GM12878 (cell line): ENCODE measurements around the gene FNIP1. TPM values are rescaled to one million over a fixed set of nuclear protein-coding genes. Genes with fewer than 3 reads are reported as not detected.

ENCODE experiments used
- ATAC-seq: fragments of 200-7000 bp; cut with Tn5 transposase; 3 replicates; pipeline ENCODE4 v1.9.1; 2020; ENCODE audit warnings: mild to moderate bottlenecking, moderate library complexity
- BruUV-seq: library from RNA; stranded (reverse); fragments of 400-500 nt; replicated peaks from 2 replicates; lab custom pipeline; 2021; lab: Mats Ljungman, UMichigan
- CTCF ChIA-PET: fragments of 300-600 bp; sonication (Branson Sonifier 250); formaldehyde crosslinking; extraction: SDS; loops from one replicate; lab custom pipeline; 2021; ENCODE audit warnings: inconsistent platforms; lab: Yijun Ruan, JAX
- POLR2A ChIA-PET: fragments of 350-600 bp; formaldehyde crosslinking; extraction: SDS; loops from one replicate; lab custom pipeline; 2021; ENCODE audit warnings: inconsistent platforms; lab: Charles Lee
- RAD21 ChIA-PET: fragments of 300-600 bp; sonication (Branson Sonifier 250); formaldehyde crosslinking; loops from one replicate; lab custom pipeline; 2023; ENCODE audit warnings: antibody characterized with exemption; ENCODE audit not compliant: unreplicated experiment; lab: Charles Lee
- SMC1A ChIA-PET: fragments of 300-600 bp; sonication (Branson Sonifier 250); formaldehyde crosslinking; loops from one replicate; lab custom pipeline; 2023; ENCODE audit not compliant: unreplicated experiment, uncharacterized antibody; lab: Charles Lee
- DNase-seq: peaks from one replicate; pipeline ENCODE4 v3.0.0-alpha.2; 2011; ENCODE audit warnings: low read depth, low spot score
- FAIRE-seq: peaks from 3 replicates; lab custom pipeline; 2011; peaks lifted over from hg19 to GRCh38; lab: Jason Lieb, UNC
- H2AFZ ChIP-seq: 2 replicates; pipeline ENCODE4 v1.6.0; 2011; ENCODE audit warnings: low read depth, low read length, control low read depth; ENCODE audit not compliant: control insufficient read depth
- H3K27ac ChIP-seq: 2 replicates; pipeline ENCODE4 v1.5.1; 2011; ENCODE audit warnings: control low read depth; ENCODE audit not compliant: control insufficient read depth, insufficient read depth
- H3K27me3 ChIP-seq, 2 experiments: replicated peaks in 1 of 2; 2 replicates each; pipeline versions ENCODE4 v1.6.0 to v1.6.1; 2011; ENCODE audit warnings: low read length in 1 of 2; ENCODE audit not compliant: control insufficient read depth in 2 of 2, insufficient read depth in 2 of 2
- H3K36me3 ChIP-seq, 2 experiments: 2 replicates each; pipeline ENCODE4 v1.5.1; 2011; ENCODE audit warnings: low read length in 1 of 2; ENCODE audit not compliant: control insufficient read depth in 2 of 2, insufficient read depth in 2 of 2
- H3K4me1 ChIP-seq: 2 replicates; pipeline ENCODE4 v1.6.1; 2011; ENCODE audit warnings: mild to moderate bottlenecking, low read length, moderate library complexity, mixed read lengths; ENCODE audit not compliant: control insufficient read depth, insufficient read depth
- H3K4me2 ChIP-seq: 2 replicates; pipeline ENCODE4 v1.6.0; 2011; ENCODE audit warnings: control low read depth; ENCODE audit not compliant: control insufficient read depth, insufficient read depth
- H3K4me3 ChIP-seq: fragments of 200-600 bp; sonication (generic); 2 replicates; pipeline ENCODE4 v1.5.1; 2016
- H3K79me2 ChIP-seq: 2 replicates; pipeline ENCODE4 v1.6.0; 2011; ENCODE audit warnings: low read length; ENCODE audit not compliant: control insufficient read depth, insufficient read depth
- H3K9ac ChIP-seq: 2 replicates; pipeline ENCODE4 v1.8.0; 2011; ENCODE audit warnings: low read length, control low read depth, mixed read lengths; ENCODE audit not compliant: control insufficient read depth, insufficient read depth
- H3K9me3 ChIP-seq: replicated peaks from 3 replicates; pipeline ENCODE4 v1.5.1; 2011; ENCODE audit warnings: mild to moderate bottlenecking, low read length; ENCODE audit not compliant: control insufficient read depth, insufficient read depth
- H4K20me1 ChIP-seq: 2 replicates; pipeline ENCODE4 v1.6.0; 2011; ENCODE audit not compliant: control insufficient read depth, insufficient read depth
- BCL11A ChIP-seq: IDR thresholded peaks from 2 replicates; pipeline ENCODE4 v1.6.1; 2011; ENCODE audit warnings: low read depth, low read length
- CBX5 ChIP-seq: sonication (generic); IDR thresholded peaks from 2 replicates; pipeline ENCODE4 v1.6.1; 2016; ENCODE audit warnings: low read depth, moderate library complexity, mild to moderate bottlenecking, inconsistent platforms
- CREB1 ChIP-seq: IDR thresholded peaks from 2 replicates; pipeline ENCODE4 v1.6.1; 2012; ENCODE audit warnings: low read depth, mild to moderate bottlenecking, inconsistent platforms
- EGR1 ChIP-seq, 2 experiments: IDR thresholded peaks; 1 replicate in 1 of 2; 2 replicates in 1 of 2; pipeline ENCODE4 v1.6.1; 2011 to 2012; ENCODE audit warnings: low read depth in 2 of 2, low read length in 2 of 2, borderline replicate concordance in 1 of 2, mild to moderate bottlenecking in 1 of 2, moderate library complexity in 1 of 2
- ESRRA ChIP-seq: IDR thresholded peaks from 2 replicates; pipeline ENCODE4 v1.6.1; 2012; ENCODE audit warnings: mild to moderate bottlenecking, low read length, improper control_type of control experiment
- FOXM1 ChIP-seq: IDR thresholded peaks from 2 replicates; pipeline ENCODE4 v1.6.1; 2012; ENCODE audit warnings: low read depth, mild to moderate bottlenecking, inconsistent platforms, low read length, moderate library complexity
- GATAD2B ChIP-seq: fragments of 450-650 bp; conservative IDR thresholded peaks from 2 replicates; pipeline ENCODE4 v1.6.1; 2017; ENCODE audit warnings: low read depth, mild to moderate bottlenecking, moderate library complexity
- MEF2A ChIP-seq: IDR thresholded peaks from 2 replicates; pipeline ENCODE4 v1.6.1; 2011; ENCODE audit warnings: low read depth, mild to moderate bottlenecking, low read length, moderate library complexity; ENCODE audit not compliant: insufficient read depth
- MTA3 ChIP-seq: IDR thresholded peaks from 2 replicates; pipeline ENCODE4 v1.6.1; 2012; ENCODE audit warnings: low read length, inconsistent platforms, borderline replicate concordance
- NFIC ChIP-seq: IDR thresholded peaks from 2 replicates; pipeline ENCODE4 v1.6.1; 2012; ENCODE audit warnings: low read depth, mild to moderate bottlenecking, inconsistent platforms, low read length, moderate library complexity
- PAX8 ChIP-seq: fragments of 450-650 bp; IDR thresholded peaks from 2 replicates; pipeline ENCODE4 v1.6.1; 2017; ENCODE audit warnings: mild to moderate bottlenecking, moderate library complexity
- RAD51 ChIP-seq: fragments of 450-650 bp; IDR thresholded peaks from 2 replicates; pipeline ENCODE4 v1.6.1; 2016; ENCODE audit warnings: moderate library complexity, mild to moderate bottlenecking, inconsistent platforms
- RUNX3 ChIP-seq: IDR thresholded peaks from 2 replicates; pipeline ENCODE4 v1.6.1; 2012; ENCODE audit warnings: low read length, inconsistent platforms
- SUPT20H ChIP-seq: IDR thresholded peaks from 2 replicates; pipeline ENCODE4 v1.6.1; 2011; ENCODE audit warnings: low read depth, mild to moderate bottlenecking, low read length, moderate library complexity, borderline replicate concordance; ENCODE audit not compliant: control insufficient read depth
- TAF1 ChIP-seq: IDR thresholded peaks from 2 replicates; pipeline ENCODE4 v1.6.1; 2011; ENCODE audit warnings: mild to moderate bottlenecking, low read depth, low read length, borderline replicate concordance
- WGBS: methylation state at CpG from one replicate; pipeline ENCODE4 v1.1.6; 2016; ENCODE audit warnings: low lambda C conversion rate; ENCODE audit not compliant: insufficient replicate concordance, insufficient coverage; ENCODE audit errors: missing lambda C conversion rate; 5-methylcytosine and 5-hydroxymethylcytosine counted together
- in situ Hi-C: fragments of 300-500 bp; cut with MboI; formaldehyde crosslinking; loops from 9 replicates; pipeline ENCODE4 v1.14.3; 2018; ENCODE audit warnings: mixed read lengths
- intact Hi-C: fragments of 100-400 bp; cut with micrococcal nuclease; formaldehyde crosslinking; loops from one replicate; pipeline ENCODE4 v1.14.2; 2022; ENCODE audit not compliant: unreplicated experiment
- polyA plus RNA-seq, 11 experiments: library from polyadenylated mRNA; depleted of rRNA in 4 of 11; unstranded in 6 of 11; stranded (reverse) in 5 of 11; fragments of >200 nt; fragmentation: Nextera tagmentation in 4 of 11; fragmentation: Illumina TruSeq in 1 of 11; extraction: Ambion mirVana in 4 of 11; extraction: Trizol in 1 of 11; gene quantifications; 1 replicate in 1 of 11; 2 replicates in 10 of 11; pipeline versions ENCODE4 v1.2.1 to v1.2.3, GENCODE V29; 2011 to 2016; ENCODE audit warnings: inconsistent platforms in 2 of 11, missing spikeins in 2 of 11, low read depth in 1 of 11
- total RNA-seq, 4 experiments: library from RNA; depleted of rRNA in 3 of 4; stranded (reverse); fragments of >200 nt in 3 of 4; fragmentation: Illumina TruSeq in 1 of 4; extraction: Trizol in 1 of 4; gene quantifications; 2 replicates each; pipeline versions ENCODE4 v1.2.1 to v1.2.3, GENCODE V29; 2013 to 2021
- TF ChIP-seq, protein P1 (sequence below): fragments of 450-650 bp; IDR thresholded peaks from 2 replicates; pipeline ENCODE4 v1.6.1; 2017; ENCODE audit warnings: antibody characterized with exemption, mild to moderate bottlenecking, moderate library complexity

The FNIP1 gene
- total and polyA plus RNA-seq, 10 of the 15 experiments (the other 5 are each of a cell fraction or from before 2014, with no cell fraction given), result 4.3 to 18.0 (median 14.0) TPM

DNA sequence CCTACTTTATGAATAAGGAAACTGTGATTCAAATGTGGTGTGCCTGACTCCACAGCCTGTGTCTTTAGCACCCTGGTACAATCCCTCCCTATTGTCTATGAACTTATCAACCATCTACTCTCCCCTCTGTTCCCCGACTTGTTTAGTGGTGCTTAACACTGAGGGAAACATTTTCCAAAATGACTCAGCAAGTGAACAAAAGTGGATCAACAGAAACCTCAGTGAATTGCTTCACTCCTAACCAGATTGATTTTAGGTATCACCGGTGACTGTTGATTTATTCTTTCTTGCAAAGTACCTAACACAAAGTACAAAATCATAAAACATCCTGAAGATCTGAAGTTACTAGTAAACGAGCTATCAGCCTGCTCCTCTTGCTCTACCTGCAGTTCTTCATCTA is 119.7 kb downstream of the FNIP1 start:
- BruUV-seq, result no TSS peak
- Histone ChIP-seq H3K4me3 (no peak overlapping the region), H4K20me1 (no peaks in the 10 kb centered on the region), H3K4me2 (no peak overlapping the region), H3K36me3 (peaks cover 0 to 4% of the 10 kb centered on the region in 2 experiments; a peak in 2 of 4 replicates), H3K9ac (no peak overlapping the region), H3K27me3 (no peaks in the 10 kb centered on the region), H3K9me3 (no peaks in the 10 kb centered on the region), H3K79me2 (no peaks in the 10 kb centered on the region), H2AFZ (no peak overlapping the region), H3K27ac (no peak overlapping the region), H3K4me1 (peaks cover 24% of the 10 kb centered on the region)
- in situ Hi-C loops (no loop called here), intact Hi-C loops (no loop called here)
- TF ChIP-seq RUNX3 (peak; percentile 56), FOXM1 (0 out of 2 replicates have a peak, but pooled peaks have one; percentile 5), TAF1 (no peak)
- FAIRE-seq (no peak), ATAC-seq (no peak), DNase-seq (no peak)
- ChIA-PET RAD21 (no interaction called here), POLR2A (no interaction called here), SMC1A (interaction anchor here (0.9 to 1.4 kb wide), 3 partner anchors 11 to 109 kb away, joined by 3 read pairs; no protein-coding TSS in a partner anchor), CTCF (no interaction called here)
- WGBS, result 64% methylated on average over 3 of the region's 3 CpGs

GRCh38 chr5:131672776-131673175 is 124.0 kb downstream of the FNIP1 start:
- no peaks in the 10 kb centered on the region for H3K9me3 ChIP-seq
- no peak for FAIRE-seq
- ATAC-seq, result peak; percentile 37
- peak overlapping the region; percentile 21; the same call in 1 of the 2 replicates for H3K4me3 ChIP-seq
- SMC1A ChIA-PET, result interaction anchor here (1.8 to 3.6 kb wide), 2 partner anchors 17 to 25 kb away, joined by 5 to 16 read pairs; no protein-coding TSS in a partner anchor
- in situ Hi-C loops (no loop called here), intact Hi-C loops (no loop called here)
- H2AFZ ChIP-seq, result no peak overlapping the region
- CTCF ChIA-PET, result interaction anchor here (0.6 to 2.9 kb wide), 2 partner anchors 83 to 301 kb away, joined by 3 to 9 read pairs; no protein-coding TSS in a partner anchor
- no peaks in the 10 kb centered on the region for H4K20me1 ChIP-seq
- H3K9ac ChIP-seq, result no peak overlapping the region
- 67% methylated on average over 6 of the region's 6 CpGs for WGBS
- no peaks in the 10 kb centered on the region for H3K27me3 ChIP-seq
- H3K27ac ChIP-seq, result peak overlapping the region; percentile 63
- H3K36me3 ChIP-seq, result peaks cover 0 to 4% of the 10 kb centered on the region in 2 experiments; a peak in 1 of 4 replicates
- peaks cover 38% of the 10 kb centered on the region for H3K4me1 ChIP-seq
- BruUV-seq, result no TSS peak
- RAD21 ChIA-PET, result interaction anchor here (2.2 kb wide), 1 partner anchor 26 kb away, joined by 6 read pairs; no protein-coding TSS in a partner anchor
- no peak for DNase-seq
- no peaks in the 10 kb centered on the region for H3K79me2 ChIP-seq
- H3K4me2 ChIP-seq, result peak overlapping the region; percentile 69
- POLR2A ChIA-PET, result interaction anchor here (1.0 to 1.4 kb wide), 2 partner anchors 9 to 15 kb away, joined by 4 to 5 read pairs; no protein-coding TSS in a partner anchor
- no peak for TF ChIP-seq EGR1 (IDR thresholded peaks at IDR 0.05; ENCODE audit: borderline replicate concordance in 1 of 2, low read depth in 2 of 2, low read length in 2 of 2)
- no peak for TF ChIP-seq BCL11A
- TF ChIP-seq MTA3, result peak; percentile 68; the same call in 1 of the 2 replicates
- TF ChIP-seq ESRRA, result no peak
- TF ChIP-seq CREB1, result no peak; the same call in 1 of the 2 replicates
- TF ChIP-seq PAX8, result no peak
- no peak for TF ChIP-seq SUPT20H
- TF ChIP-seq NFIC, result peak; percentile 90; the same call in 1 of the 2 replicates
- TF ChIP-seq CBX5, result peak; percentile 74; the same call in 1 of the 2 replicates
- TF ChIP-seq MEF2A, result peak; percentile 52; the same call in 1 of the 2 replicates
- no peak for TF ChIP-seq GATAD2B
- TF ChIP-seq RAD51, result no peak
- TF ChIP-seq, protein P1, sequence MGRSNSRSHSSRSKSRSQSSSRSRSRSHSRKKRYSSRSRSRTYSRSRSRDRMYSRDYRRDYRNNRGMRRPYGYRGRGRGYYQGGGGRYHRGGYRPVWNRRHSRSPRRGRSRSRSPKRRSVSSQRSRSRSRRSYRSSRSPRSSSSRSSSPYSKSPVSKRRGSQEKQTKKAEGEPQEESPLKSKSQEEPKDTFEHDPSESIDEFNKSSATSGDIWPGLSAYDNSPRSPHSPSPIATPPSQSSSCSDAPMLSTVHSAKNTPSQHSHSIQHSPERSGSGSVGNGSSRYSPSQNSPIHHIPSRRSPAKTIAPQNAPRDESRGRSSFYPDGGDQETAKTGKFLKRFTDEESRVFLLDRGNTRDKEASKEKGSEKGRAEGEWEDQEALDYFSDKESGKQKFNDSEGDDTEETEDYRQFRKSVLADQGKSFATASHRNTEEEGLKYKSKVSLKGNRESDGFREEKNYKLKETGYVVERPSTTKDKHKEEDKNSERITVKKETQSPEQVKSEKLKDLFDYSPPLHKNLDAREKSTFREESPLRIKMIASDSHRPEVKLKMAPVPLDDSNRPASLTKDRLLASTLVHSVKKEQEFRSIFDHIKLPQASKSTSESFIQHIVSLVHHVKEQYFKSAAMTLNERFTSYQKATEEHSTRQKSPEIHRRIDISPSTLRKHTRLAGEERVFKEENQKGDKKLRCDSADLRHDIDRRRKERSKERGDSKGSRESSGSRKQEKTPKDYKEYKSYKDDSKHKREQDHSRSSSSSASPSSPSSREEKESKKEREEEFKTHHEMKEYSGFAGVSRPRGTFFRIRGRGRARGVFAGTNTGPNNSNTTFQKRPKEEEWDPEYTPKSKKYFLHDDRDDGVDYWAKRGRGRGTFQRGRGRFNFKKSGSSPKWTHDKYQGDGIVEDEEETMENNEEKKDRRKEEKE, result no peak
